ENCODE data around the gene C4A.

DNA sequence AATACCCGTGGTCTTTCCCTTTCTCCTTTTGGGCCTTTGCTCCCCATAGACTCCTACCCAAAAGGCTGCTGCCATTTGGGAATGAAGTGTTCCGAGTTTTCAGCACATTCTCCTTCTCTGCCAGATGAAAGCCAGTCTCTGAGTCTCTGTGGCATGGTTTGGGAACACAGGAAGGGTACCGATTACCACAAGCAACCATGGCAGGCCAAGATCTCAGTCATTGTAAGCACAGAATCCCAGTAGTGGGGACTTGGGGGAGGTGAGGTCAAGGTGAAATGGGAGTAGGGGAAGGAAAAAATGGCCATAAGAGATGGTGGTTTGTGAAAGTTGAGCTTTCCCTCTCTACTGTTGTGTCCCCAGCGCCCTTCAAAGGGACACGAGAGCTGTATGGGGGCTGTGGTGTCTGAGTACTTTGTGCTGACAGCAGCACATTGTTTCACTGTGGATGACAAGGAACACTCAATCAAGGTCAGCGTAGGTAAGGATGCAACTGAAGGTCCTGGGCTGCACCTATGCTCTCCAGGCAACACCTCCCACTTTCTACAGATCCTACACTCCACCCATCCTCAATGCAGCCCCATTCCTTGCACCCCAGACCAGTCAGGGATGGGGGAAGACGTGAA is 31.8 kb upstream of the C4A start:
- TF ChIP-seq, protein P1, sequence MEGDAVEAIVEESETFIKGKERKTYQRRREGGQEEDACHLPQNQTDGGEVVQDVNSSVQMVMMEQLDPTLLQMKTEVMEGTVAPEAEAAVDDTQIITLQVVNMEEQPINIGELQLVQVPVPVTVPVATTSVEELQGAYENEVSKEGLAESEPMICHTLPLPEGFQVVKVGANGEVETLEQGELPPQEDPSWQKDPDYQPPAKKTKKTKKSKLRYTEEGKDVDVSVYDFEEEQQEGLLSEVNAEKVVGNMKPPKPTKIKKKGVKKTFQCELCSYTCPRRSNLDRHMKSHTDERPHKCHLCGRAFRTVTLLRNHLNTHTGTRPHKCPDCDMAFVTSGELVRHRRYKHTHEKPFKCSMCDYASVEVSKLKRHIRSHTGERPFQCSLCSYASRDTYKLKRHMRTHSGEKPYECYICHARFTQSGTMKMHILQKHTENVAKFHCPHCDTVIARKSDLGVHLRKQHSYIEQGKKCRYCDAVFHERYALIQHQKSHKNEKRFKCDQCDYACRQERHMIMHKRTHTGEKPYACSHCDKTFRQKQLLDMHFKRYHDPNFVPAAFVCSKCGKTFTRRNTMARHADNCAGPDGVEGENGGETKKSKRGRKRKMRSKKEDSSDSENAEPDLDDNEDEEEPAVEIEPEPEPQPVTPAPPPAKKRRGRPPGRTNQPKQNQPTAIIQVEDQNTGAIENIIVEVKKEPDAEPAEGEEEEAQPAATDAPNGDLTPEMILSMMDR (IDR thresholded peaks at IDR 0.05) = no peak
- TF ChIP-seq POLR2A (IDR thresholded peaks at IDR 0.05) (no peak), EP300 (IDR thresholded peaks at IDR 0.05) (no peak), POLR2AphosphoS5 (IDR thresholded peaks at IDR 0.05) (no peak)

Data from suprapubic skin (tissue), 4 donors.